ENCODE measurements around the gene H1-8.

Gene H1-8

DNA sequence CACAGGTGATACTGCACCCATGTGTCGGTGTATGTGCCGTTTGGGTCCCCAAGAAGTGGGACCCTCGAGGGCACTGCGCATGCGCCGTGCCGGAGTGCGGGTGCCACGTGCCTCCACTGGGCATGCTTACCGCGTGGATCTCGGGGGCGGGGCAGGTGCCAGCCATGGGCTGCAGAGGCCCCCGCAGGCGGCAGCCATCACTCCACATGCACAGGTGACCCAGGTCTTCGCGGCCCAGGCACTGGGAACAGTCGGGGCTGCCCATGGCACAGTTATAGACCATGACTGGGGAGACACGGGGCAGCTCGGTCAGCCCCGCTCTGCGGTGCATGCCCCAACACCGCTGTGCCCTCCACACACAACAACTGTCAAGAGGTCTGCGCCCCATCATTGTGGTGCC lies 31.2 kb downstream of the H1-8 start:
- DNase-seq (ENCODE audit: low spot score): no peak

DNA sequence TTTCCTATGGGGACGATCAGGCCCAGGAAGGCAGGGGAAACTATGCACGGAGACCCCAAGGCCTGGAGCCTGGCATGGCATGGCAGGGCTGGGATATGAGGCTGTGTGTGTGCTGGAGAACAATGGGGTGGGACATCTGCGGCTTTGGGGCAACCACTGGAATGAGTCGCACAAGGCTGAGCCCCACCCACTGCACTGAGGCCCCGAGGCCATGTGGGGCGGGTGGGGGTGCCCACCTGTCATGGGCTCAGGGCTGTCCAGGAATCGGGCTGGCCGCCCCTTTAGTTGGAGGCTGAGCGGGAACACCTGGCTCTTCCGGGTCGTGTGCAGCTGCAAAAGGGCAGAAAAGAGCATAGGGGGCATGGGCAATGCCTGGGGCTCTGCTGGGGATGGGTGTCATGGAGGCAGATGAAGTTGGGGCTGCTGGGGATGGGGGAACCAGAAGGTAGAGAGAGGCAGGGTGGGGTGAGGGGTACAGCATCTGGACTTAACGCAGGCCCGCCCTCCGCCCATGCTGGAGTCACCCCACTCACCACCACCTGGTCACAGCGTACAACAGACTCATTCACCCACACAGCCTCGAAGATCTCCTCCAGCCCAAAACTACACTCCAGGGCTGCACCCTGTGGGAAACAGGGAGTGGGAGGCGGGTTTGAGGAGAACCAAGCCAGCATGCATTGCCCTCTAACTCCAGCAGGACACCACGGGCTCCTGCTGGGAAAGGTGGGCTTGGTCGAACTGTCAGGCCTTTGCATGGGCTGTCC lies 32.4 kb downstream of the H1-8 start:
- no peak for DNase-seq (ENCODE audit: low spot score)

DNA sequence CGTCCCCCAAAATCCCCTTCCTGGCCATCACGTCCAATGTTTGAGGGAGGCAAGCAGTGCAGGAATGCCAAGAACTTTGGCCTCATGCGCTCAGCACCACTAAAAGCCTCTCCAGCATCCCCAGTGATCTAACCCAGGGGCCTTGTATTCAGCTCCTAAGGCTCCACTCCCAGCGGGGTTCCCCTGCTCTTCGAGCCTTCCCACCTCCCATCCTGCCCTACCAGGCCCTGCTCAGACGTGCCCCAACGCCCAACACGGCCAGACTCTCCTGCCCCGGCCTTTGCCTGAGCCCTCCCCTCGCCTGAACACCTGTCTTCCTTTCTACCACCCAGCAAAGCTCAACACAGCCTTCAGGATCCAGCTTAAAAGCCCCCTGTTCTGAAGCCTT lies 33.0 kb downstream of the H1-8 start:
- no peak for DNase-seq (ENCODE audit: low spot score)

DNA sequence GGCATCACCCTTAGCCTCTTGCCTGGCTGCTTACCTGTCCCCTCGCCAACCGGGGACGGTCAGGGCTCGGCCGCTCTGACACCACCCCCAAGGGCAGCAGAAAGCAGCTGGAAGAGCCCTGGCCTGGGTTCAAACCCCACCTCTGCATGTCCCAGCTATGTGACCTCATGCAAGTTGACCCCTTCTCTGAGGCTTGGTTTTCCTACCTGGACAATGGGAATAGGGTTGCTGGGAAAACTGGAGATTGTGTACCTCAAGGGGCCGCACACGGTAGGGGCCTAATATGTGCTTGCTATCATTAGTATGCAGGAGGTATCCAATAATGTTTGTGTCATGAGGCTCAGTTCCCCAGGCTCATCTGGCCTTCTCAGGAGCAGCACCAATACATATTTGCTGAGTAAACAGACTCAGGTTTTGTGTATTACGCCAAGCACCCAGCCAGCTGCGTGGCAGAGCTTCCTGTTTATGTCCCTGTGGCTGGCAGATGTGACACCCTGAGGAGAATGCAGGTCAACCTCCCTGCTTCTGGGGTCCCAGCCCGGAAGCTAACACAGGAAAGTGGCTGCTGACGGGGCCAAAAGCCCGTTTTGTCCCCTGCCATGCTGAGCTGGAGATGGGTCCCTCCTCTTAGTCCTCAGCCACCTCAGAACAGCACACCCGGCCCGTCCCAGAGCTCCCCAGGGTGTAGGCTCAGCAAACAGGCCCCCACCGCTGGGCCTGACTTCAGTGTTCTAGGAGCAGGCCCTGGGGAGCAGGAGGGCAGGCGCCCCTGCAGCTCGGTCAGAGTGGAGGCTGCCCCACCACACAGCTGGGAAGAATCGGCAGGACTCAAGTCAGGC lies 33.8 kb downstream of the H1-8 start:
- no peak for DNase-seq (ENCODE audit: low spot score)

DNA sequence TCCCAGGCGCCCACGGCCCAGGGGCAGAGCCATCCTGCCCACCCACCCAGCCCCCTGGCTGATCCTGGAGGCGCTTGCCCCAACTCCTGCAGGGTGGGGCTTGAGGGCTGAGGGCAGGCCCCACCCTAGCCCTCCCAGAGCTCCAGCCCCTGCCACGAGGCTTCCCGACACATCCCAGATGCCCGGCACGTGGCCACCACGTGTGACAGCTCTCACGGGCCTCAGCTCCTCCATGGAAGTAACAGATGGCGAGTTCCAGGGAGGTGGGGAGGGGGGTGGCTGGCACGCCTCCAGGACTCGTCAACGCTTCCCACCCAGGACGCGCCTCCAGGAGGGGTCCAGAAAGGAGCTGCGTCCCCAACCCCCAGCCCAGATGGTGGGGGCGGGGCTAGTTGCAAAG lies 34.4 kb downstream of the H1-8 start:
- DNase-seq (ENCODE audit: low spot score): no peak

GRCh38 chr3:129577925-129578786 lies 35.2 kb downstream of the H1-8 start:
- peak; percentile 17 for DNase-seq (ENCODE audit: low spot score)

GRCh38 chr3:129579991-129580390 lies 37.0 kb downstream of the H1-8 start:
- DNase-seq (ENCODE audit: low spot score): no peak

DNA sequence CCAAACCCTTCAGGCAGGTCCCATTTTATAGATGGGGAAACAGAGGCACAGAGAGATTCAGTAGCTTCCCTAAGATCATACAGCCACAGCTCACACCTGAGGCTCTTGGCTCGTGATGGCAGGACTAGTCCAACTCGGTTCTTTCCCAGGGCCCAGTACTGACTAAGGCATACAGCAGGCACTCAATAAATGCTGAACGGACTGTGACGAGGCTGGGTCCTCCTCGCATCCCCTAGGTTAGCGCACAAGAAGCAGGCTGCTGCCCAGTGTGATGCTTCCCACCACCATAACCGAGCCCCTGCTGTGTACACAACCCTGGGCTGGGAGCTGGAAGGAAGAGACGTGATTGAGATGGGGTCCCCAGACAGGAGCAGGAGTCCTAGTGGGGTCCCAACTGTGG lies 38.6 kb downstream of the H1-8 start:
- DNase-seq (ENCODE audit: low spot score): no peak

GRCh38 chr3:129582799-129583198 lies 39.8 kb downstream of the H1-8 start:
- no peak for DNase-seq (ENCODE audit: low spot score)

- no peak for DNase-seq (ENCODE audit: low spot score)
These were observed 40.3 kb downstream of the H1-8 start for GRCh38 chr3:129583289-129583688.

DNA sequence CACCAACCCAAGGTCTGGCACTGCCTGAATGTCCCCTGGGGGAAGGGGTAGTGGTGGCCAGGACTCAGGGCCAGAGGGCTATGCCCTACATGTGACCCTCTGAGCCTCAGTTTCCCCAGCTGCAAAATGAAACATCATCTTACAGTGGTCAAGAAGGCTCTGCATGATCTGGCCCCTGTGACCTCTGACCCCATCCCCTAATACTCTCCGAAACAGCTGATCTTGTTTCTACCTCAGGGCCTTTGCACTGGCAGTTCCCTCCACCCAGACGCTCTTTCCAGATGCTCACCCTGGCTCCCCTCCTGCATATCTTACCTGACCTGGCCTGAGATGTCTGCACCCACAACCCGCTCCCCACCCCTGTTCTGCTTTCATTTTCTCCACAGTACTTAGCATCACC lies 41.7 kb downstream of the H1-8 start:
- DNase-seq (ENCODE audit: low spot score): no peak

GRCh38 chr3:129585949-129586657 lies 43.1 kb downstream of the H1-8 start:
- DNase-seq (ENCODE audit: low spot score): peak; percentile 49

GRCh38 chr3:129586746-129587430 lies 43.9 kb downstream of the H1-8 start:
- no peak for DNase-seq (ENCODE audit: low spot score)

GRCh38 chr3:129587566-129588210 lies 44.7 kb downstream of the H1-8 start:
- no peak for DNase-seq (ENCODE audit: low spot score)

- no peak for DNase-seq (ENCODE audit: low spot score)
These were observed 47.2 kb downstream of the H1-8 start for GRCh38 chr3:129590215-129590614.

GRCh38 chr3:129591932-129592331 lies 49.0 kb downstream of the H1-8 start:
- DNase-seq (ENCODE audit: low spot score): no peak

DNA sequence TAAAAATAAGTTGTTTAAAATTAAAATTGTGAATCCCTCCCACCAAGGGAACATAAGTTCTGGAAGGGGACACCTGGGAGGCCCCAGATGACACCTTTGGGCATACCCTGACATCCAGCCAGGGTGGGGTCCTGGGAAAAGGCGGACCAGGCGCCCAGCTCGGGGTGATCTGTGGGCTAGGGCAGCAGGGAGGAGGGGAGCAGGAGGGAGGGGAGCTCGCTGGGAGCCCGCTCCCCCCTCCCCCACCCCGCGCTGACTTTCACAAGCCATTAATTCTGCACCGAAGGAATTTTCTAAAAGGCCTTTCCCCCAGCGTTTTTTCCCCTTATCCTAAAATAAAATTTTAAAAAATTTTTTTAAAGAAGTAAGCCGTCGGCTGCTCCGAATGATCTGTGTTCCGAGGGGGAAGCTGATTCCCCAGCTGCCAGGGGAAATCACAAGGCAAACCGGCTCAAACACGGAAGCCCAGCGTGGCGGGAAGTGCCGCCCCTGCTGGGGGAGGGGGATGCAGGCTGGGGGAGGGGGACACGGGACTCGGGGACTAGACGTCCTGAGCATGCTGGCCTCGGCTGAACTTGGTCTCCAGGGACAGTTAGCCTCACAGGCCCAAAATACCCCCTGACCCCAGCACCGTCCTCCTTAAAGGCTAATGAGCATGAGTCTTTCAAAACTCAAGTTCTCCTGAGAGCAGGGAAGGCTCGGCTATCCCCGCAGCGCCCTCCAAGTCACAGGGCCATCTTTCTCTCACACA lies 49.6 kb downstream of the H1-8 start:
- DNase-seq (ENCODE audit: low spot score): no peak

DNA sequence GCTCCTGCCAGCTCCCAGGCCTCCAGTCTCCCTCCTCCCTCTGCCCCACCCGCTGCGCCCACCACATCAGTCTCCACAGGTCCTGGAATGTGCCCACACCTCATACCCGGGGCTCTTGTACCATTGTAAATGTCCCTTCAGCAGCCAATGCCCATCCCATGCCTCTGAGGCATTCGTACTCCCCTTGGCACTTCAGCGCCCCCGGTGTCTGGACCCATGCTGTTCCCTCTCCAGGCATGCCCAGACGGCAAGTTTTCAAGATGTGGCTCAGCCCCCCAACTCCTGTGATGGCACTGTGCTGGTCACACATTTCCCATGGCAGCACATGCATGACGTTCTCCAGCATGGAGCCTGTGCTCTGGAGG lies 50.2 kb downstream of the H1-8 start:
- no peak for DNase-seq (ENCODE audit: low spot score)

- DNase-seq (ENCODE audit: low spot score): no peak
These were observed 50.8 kb downstream of the H1-8 start for GRCh38 chr3:129593595-129594339.
